Omental fat pad (tissue), 4 donors: ENCODE results near the gene BCAR3. TPM values are rescaled to one million over a fixed set of nuclear protein-coding genes. Genes with fewer than 3 reads are reported as not detected.

ENCODE experiments used
- ATAC-seq: fragments of 150-250 bp; one replicate; pipeline ENCODE4 v1.9.1; 2016; ENCODE audit warnings: mild to moderate bottlenecking, moderate library complexity; ENCODE audit not compliant: low FRiP score
- DNase-seq: peaks from one replicate; pipeline ENCODE4 v3.0.0-alpha.2; 2019; ENCODE audit warnings: low spot score
- CTCF ChIP-seq, 3 donors: fragments of 450-650 bp; IDR thresholded peaks; one replicate each; pipeline ENCODE4 v1.5.1; 2016 to 2017; ENCODE audit warnings: antibody characterized with exemption in 3 of 3, mild to moderate bottlenecking in 3 of 3, moderate library complexity in 2 of 3
- total RNA-seq, 4 donors: library from RNA; depleted of rRNA; stranded (reverse); fragments of >200 nt; gene quantifications; one replicate each; pipeline ENCODE4 v1.1.0, GENCODE V29; 2016

The BCAR3 gene
- total RNA-seq, 4 donors from 2014 or later = 43.7 to 73.5 (median 45.8) TPM

GRCh38 chr1:93599479-93599878 lies 82.2 kb downstream of the BCAR3 start:
- DNase-seq (no peak), ATAC-seq (no peak)
- no peak for TF ChIP-seq CTCF (IDR thresholded peaks at IDR 0.05)

GRCh38 chr1:93598861-93599439 lies 82.7 kb downstream of the BCAR3 start:
- no peak for TF ChIP-seq CTCF (IDR thresholded peaks at IDR 0.05)
- no peak for DNase-seq
- ATAC-seq = no peak

- TF ChIP-seq CTCF (IDR thresholded peaks at IDR 0.05) = no peak
- DNase-seq (no peak), ATAC-seq (no peak)
Observed at GRCh38 chr1:93598396-93598795, 83.2 kb downstream of the BCAR3 start.

- DNase-seq (no peak), ATAC-seq (no peak)
- TF ChIP-seq CTCF (IDR thresholded peaks at IDR 0.05) = no peak
Observed at GRCh38 chr1:93597709-93598108, 83.9 kb downstream of the BCAR3 start.

- DNase-seq (no peak), ATAC-seq (no peak)
- TF ChIP-seq CTCF (IDR thresholded peaks at IDR 0.05) = no peak
Observed at GRCh38 chr1:93596329-93597089, 85.1 kb downstream of the BCAR3 start.

GRCh38 chr1:93595743-93596142 lies 85.9 kb downstream of the BCAR3 start:
- no peak for ATAC-seq
- DNase-seq = no peak
- TF ChIP-seq CTCF (IDR thresholded peaks at IDR 0.05) = no peak

GRCh38 chr1:93595266-93595665 lies 86.4 kb downstream of the BCAR3 start:
- ATAC-seq (no peak), DNase-seq (no peak)
- TF ChIP-seq CTCF (IDR thresholded peaks at IDR 0.05) = no peak
